ENCODE measurements around the gene FASLG. TPM values are rescaled to one million over a fixed set of nuclear protein-coding genes. Genes with fewer than 3 reads are reported as not detected.

The FASLG gene
- total RNA-seq, 1 experiment from 2014 or later = not detected

DNA sequence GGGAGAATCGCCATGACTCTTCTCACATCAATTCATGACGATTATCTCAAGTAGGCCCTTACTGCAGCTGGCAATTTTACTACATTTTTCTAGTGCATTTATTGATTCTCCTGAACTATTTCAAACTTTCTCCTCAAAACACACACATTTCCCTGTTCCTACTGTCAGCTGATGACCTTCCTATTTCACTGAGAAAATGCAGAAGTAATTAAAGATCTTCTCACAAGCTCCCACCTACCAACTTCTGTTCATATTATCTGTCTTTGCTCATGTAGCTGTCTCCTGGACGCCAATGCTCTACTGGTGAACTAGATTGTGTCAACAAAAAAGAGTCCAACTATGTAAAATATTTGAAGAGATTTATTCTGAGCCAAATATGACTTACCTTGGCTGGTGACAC lies 36.4 kb upstream of the FASLG start:
- no peak overlapping the region for H3K4me3 Mint-ChIP-seq
- no peak overlapping the region for H3K27ac Mint-ChIP-seq
- no peak for DNase-seq (ENCODE audit: low spot score)
- no peak for ATAC-seq
- peaks cover 51% of the 10 kb centered on the region for H3K36me3 Mint-ChIP-seq
- peaks cover 2% of the 10 kb centered on the region for H3K27me3 Mint-ChIP-seq (ENCODE audit: low read depth)
- no peaks in the 10 kb centered on the region for H3K4me1 Mint-ChIP-seq
- peaks cover 60% of the 10 kb centered on the region for H3K9me3 Mint-ChIP-seq
- ChIA-PET POLR2A (no interaction called here), CTCF (no interaction called here)
- TF ChIP-seq NR2C2 (CRISPR knock-in tag; IDR thresholded peaks at IDR 0.05) = no peak
- no peak for TF ChIP-seq ZNF263 (CRISPR knock-in tag; IDR thresholded peaks at IDR 0.05; ENCODE audit: low read depth)
- no peak for TF ChIP-seq ZBTB21 (CRISPR knock-in tag; IDR thresholded peaks at IDR 0.05; ENCODE audit: borderline replicate concordance)
- no peak for TF ChIP-seq SP1 (CRISPR knock-in tag; conservative IDR thresholded peaks at IDR 0.05)
- TF ChIP-seq, protein P1, sequence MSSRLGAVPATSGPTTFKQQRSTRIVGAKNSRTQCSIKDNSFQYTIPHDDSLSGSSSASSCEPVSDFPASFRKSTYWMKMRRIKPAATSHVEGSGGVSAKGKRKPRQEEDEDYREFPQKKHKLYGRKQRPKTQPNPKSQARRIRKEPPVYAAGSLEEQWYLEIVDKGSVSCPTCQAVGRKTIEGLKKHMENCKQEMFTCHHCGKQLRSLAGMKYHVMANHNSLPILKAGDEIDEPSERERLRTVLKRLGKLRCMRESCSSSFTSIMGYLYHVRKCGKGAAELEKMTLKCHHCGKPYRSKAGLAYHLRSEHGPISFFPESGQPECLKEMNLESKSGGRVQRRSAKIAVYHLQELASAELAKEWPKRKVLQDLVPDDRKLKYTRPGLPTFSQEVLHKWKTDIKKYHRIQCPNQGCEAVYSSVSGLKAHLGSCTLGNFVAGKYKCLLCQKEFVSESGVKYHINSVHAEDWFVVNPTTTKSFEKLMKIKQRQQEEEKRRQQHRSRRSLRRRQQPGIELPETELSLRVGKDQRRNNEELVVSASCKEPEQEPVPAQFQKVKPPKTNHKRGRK (CRISPR knock-in tag; IDR thresholded peaks at IDR 0.05; ENCODE audit: borderline replicate concordance) = no peak
- TF ChIP-seq, protein P2, sequence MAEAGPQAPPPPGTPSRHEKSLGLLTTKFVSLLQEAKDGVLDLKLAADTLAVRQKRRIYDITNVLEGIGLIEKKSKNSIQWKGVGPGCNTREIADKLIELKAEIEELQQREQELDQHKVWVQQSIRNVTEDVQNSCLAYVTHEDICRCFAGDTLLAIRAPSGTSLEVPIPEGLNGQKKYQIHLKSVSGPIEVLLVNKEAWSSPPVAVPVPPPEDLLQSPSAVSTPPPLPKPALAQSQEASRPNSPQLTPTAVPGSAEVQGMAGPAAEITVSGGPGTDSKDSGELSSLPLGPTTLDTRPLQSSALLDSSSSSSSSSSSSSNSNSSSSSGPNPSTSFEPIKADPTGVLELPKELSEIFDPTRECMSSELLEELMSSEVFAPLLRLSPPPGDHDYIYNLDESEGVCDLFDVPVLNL (CRISPR knock-in tag; IDR thresholded peaks at IDR 0.05; ENCODE audit: borderline replicate concordance, low read depth) = no peak
- no peak for TF ChIP-seq ZNF232 (CRISPR knock-in tag; IDR thresholded peaks at IDR 0.05)
- TF ChIP-seq ZNF138 (CRISPR knock-in tag; conservative IDR thresholded peaks at IDR 0.05) = no peak
- no peak for TF ChIP-seq SMAD4 (CRISPR knock-in tag; IDR thresholded peaks at IDR 0.05)
- TF ChIP-seq ATF1 (CRISPR knock-in tag; IDR thresholded peaks at IDR 0.05) = no peak
- TF ChIP-seq, protein P3, sequence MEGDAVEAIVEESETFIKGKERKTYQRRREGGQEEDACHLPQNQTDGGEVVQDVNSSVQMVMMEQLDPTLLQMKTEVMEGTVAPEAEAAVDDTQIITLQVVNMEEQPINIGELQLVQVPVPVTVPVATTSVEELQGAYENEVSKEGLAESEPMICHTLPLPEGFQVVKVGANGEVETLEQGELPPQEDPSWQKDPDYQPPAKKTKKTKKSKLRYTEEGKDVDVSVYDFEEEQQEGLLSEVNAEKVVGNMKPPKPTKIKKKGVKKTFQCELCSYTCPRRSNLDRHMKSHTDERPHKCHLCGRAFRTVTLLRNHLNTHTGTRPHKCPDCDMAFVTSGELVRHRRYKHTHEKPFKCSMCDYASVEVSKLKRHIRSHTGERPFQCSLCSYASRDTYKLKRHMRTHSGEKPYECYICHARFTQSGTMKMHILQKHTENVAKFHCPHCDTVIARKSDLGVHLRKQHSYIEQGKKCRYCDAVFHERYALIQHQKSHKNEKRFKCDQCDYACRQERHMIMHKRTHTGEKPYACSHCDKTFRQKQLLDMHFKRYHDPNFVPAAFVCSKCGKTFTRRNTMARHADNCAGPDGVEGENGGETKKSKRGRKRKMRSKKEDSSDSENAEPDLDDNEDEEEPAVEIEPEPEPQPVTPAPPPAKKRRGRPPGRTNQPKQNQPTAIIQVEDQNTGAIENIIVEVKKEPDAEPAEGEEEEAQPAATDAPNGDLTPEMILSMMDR (IDR thresholded peaks at IDR 0.05) = no peak
- TF ChIP-seq FOXP1 (CRISPR knock-in tag; IDR thresholded peaks at IDR 0.05; ENCODE audit: borderline replicate concordance) = no peak
- TF ChIP-seq ZNF121 (CRISPR knock-in tag; IDR thresholded peaks at IDR 0.05) = no peak
- TF ChIP-seq, protein P4, sequence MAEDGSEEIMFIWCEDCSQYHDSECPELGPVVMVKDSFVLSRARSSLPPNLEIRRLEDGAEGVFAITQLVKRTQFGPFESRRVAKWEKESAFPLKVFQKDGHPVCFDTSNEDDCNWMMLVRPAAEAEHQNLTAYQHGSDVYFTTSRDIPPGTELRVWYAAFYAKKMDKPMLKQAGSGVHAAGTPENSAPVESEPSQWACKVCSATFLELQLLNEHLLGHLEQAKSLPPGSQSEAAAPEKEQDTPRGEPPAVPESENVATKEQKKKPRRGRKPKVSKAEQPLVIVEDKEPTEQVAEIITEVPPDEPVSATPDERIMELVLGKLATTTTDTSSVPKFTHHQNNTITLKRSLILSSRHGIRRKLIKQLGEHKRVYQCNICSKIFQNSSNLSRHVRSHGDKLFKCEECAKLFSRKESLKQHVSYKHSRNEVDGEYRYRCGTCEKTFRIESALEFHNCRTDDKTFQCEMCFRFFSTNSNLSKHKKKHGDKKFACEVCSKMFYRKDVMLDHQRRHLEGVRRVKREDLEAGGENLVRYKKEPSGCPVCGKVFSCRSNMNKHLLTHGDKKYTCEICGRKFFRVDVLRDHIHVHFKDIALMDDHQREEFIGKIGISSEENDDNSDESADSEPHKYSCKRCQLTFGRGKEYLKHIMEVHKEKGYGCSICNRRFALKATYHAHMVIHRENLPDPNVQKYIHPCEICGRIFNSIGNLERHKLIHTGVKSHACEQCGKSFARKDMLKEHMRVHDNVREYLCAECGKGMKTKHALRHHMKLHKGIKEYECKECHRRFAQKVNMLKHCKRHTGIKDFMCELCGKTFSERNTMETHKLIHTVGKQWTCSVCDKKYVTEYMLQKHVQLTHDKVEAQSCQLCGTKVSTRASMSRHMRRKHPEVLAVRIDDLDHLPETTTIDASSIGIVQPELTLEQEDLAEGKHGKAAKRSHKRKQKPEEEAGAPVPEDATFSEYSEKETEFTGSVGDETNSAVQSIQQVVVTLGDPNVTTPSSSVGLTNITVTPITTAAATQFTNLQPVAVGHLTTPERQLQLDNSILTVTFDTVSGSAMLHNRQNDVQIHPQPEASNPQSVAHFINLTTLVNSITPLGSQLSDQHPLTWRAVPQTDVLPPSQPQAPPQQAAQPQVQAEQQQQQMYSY (CRISPR knock-in tag; IDR thresholded peaks at IDR 0.05) = no peak
- TF ChIP-seq ESRRA (CRISPR knock-in tag; IDR thresholded peaks at IDR 0.05; ENCODE audit: borderline replicate concordance) = no peak
- no peak for TF ChIP-seq TCF7 (CRISPR knock-in tag; IDR thresholded peaks at IDR 0.05; ENCODE audit: low read depth)
- no peak for TF ChIP-seq FOXK1 (CRISPR knock-in tag; IDR thresholded peaks at IDR 0.05)
- TF ChIP-seq, protein P5, sequence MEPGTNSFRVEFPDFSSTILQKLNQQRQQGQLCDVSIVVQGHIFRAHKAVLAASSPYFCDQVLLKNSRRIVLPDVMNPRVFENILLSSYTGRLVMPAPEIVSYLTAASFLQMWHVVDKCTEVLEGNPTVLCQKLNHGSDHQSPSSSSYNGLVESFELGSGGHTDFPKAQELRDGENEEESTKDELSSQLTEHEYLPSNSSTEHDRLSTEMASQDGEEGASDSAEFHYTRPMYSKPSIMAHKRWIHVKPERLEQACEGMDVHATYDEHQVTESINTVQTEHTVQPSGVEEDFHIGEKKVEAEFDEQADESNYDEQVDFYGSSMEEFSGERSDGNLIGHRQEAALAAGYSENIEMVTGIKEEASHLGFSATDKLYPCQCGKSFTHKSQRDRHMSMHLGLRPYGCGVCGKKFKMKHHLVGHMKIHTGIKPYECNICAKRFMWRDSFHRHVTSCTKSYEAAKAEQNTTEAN (CRISPR knock-in tag; IDR thresholded peaks at IDR 0.05) = no peak
- TF ChIP-seq, protein P6, sequence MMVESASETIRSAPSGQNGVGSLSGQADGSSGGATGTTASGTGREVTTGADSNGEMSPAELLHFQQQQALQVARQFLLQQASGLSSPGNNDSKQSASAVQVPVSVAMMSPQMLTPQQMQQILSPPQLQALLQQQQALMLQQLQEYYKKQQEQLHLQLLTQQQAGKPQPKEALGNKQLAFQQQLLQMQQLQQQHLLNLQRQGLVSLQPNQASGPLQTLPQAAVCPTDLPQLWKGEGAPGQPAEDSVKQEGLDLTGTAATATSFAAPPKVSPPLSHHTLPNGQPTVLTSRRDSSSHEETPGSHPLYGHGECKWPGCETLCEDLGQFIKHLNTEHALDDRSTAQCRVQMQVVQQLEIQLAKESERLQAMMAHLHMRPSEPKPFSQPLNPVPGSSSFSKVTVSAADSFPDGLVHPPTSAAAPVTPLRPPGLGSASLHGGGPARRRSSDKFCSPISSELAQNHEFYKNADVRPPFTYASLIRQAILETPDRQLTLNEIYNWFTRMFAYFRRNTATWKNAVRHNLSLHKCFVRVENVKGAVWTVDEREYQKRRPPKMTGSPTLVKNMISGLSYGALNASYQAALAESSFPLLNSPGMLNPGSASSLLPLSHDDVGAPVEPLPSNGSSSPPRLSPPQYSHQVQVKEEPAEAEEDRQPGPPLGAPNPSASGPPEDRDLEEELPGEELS (CRISPR knock-in tag; IDR thresholded peaks at IDR 0.05) = no peak
- no peak for TF ChIP-seq NR1H2 (CRISPR knock-in tag; IDR thresholded peaks at IDR 0.05)

All from WTC11 (cell line).